Prostate gland (tissue), 2 donors: ENCODE results near the gene CRYZL1.

Experiments
- POLR2A ChIP-seq: fragments of 450-650 bp; IDR thresholded peaks from one replicate; pipeline ENCODE4 v1.6.1; 2016; ENCODE audit warnings: antibody characterized with exemption, mild to moderate bottlenecking
- TF ChIP-seq, protein P1 (sequence below), 4 experiments: fragments of 200-600 bp in 2 of 4; fragments of 450-650 bp in 2 of 4; sonication (generic) in 2 of 4; IDR thresholded peaks; 1 replicate in 3 of 4; 2 replicates in 1 of 4; pipeline ENCODE4 v1.5.1; 2016 to 2019; ENCODE audit warnings: antibody characterized with exemption in 4 of 4, mild to moderate bottlenecking in 2 of 4, moderate library complexity in 2 of 4

DNA sequence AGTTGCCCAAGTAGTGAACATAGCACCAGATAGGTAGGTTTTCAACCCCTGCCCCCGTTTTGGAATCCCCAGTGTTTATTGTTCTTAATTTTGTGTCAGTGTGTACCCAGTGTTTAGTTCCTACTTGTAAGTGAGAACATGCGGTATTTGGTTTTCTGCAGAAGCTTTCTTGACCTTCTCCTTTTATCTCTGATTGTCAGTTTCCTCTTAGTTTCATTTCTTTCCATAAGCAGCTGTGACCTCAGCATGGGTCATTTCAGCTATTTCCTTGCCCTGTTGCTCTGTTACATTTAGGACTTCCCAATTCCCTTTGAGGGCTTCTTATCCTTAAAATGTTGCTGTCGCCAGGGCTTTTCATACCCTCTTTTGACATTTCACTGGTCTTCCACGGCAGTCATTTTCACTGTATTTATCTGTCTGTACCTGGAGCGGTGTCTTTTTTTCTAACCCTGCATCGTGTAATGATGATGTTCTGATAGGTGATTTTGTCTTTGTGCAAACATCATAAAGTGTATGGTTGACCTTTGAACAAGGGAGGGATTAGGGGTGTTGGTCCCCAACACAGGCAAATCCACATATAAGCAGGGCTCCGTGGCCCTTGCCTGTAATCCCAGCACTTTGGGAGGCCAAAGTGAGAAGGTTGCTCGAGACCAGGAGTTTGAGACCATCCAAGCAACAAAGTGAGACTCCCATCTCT, 15.7 kb upstream of the CRYZL1 start:
- TF ChIP-seq, protein P1, sequence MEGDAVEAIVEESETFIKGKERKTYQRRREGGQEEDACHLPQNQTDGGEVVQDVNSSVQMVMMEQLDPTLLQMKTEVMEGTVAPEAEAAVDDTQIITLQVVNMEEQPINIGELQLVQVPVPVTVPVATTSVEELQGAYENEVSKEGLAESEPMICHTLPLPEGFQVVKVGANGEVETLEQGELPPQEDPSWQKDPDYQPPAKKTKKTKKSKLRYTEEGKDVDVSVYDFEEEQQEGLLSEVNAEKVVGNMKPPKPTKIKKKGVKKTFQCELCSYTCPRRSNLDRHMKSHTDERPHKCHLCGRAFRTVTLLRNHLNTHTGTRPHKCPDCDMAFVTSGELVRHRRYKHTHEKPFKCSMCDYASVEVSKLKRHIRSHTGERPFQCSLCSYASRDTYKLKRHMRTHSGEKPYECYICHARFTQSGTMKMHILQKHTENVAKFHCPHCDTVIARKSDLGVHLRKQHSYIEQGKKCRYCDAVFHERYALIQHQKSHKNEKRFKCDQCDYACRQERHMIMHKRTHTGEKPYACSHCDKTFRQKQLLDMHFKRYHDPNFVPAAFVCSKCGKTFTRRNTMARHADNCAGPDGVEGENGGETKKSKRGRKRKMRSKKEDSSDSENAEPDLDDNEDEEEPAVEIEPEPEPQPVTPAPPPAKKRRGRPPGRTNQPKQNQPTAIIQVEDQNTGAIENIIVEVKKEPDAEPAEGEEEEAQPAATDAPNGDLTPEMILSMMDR (IDR thresholded peaks at IDR 0.05), result no peak
- TF ChIP-seq POLR2A, result no peak
